HFFc6 (cell line): Measurements from ENCODE around the gene CADM1. TPM values are rescaled to one million over a fixed set of nuclear protein-coding genes. Genes with fewer than 3 reads are reported as not detected.

Experiments used
- DNase-seq: peaks from one replicate; pipeline ENCODE4 v3.0.0-alpha.2; 2018
- H3K27ac Mint-ChIP-seq: 2 replicates; pipeline ENCODE4 v1.8.0; 2020; ENCODE audit warnings: mild to moderate bottlenecking, mixed read lengths
- H3K27me3 Mint-ChIP-seq: 2 replicates; pipeline ENCODE4 v1.8.0; 2021; ENCODE audit warnings: mild to moderate bottlenecking, moderate library complexity, mixed read lengths; ENCODE audit not compliant: insufficient read depth
- H3K36me3 Mint-ChIP-seq: 2 replicates; pipeline ENCODE4 v1.8.0; 2021; ENCODE audit warnings: low read depth, mixed read lengths
- H3K4me1 Mint-ChIP-seq: 2 replicates; pipeline ENCODE4 v1.8.0; 2020; ENCODE audit warnings: low read depth, mixed read lengths
- H3K4me3 Mint-ChIP-seq: 2 replicates; pipeline ENCODE4 v1.8.0; 2020; ENCODE audit warnings: mild to moderate bottlenecking, moderate library complexity, mixed read lengths
- H3K9me3 Mint-ChIP-seq: 2 replicates; pipeline ENCODE4 v1.8.0; 2020; ENCODE audit warnings: mild to moderate bottlenecking, mixed read lengths
- total RNA-seq, 6 experiments: library from RNA; stranded (reverse); fragmentation: NEBNext Ultra II Directional; extraction: Animal tissue kit (Norgen Biotek cat#: 25700); gene quantifications; 2 replicates in 1 of 6; 3 replicates in 5 of 6; pipeline ENCODE4 v1.2.3, GENCODE V29; 2021
- TF ChIP-seq, protein P1 (sequence below): fragments of 200-600 bp; sonication (generic); IDR thresholded peaks from 2 replicates; pipeline ENCODE4 v1.5.0; 2021; ENCODE audit warnings: antibody characterized with exemption, mild to moderate bottlenecking

The CADM1 gene
- total RNA-seq, 6 experiments from 2014 or later = not detected

- Mint-ChIP-seq H3K4me3 (no peak overlapping the region), H3K9me3 (peaks cover 39% of the 10 kb centered on the region), H3K4me1 (no peaks in the 10 kb centered on the region), H3K27ac (no peak overlapping the region), H3K27me3 (no peaks in the 10 kb centered on the region; the same call in 1 of the 2 replicates), H3K36me3 (peaks cover 5% of the 10 kb centered on the region; the same call in 1 of the 2 replicates)
- TF ChIP-seq, protein P1, sequence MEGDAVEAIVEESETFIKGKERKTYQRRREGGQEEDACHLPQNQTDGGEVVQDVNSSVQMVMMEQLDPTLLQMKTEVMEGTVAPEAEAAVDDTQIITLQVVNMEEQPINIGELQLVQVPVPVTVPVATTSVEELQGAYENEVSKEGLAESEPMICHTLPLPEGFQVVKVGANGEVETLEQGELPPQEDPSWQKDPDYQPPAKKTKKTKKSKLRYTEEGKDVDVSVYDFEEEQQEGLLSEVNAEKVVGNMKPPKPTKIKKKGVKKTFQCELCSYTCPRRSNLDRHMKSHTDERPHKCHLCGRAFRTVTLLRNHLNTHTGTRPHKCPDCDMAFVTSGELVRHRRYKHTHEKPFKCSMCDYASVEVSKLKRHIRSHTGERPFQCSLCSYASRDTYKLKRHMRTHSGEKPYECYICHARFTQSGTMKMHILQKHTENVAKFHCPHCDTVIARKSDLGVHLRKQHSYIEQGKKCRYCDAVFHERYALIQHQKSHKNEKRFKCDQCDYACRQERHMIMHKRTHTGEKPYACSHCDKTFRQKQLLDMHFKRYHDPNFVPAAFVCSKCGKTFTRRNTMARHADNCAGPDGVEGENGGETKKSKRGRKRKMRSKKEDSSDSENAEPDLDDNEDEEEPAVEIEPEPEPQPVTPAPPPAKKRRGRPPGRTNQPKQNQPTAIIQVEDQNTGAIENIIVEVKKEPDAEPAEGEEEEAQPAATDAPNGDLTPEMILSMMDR = no peak
- DNase-seq = no peak
Measured at GRCh38 chr11:115297330-115297729, 206.9 kb downstream of the CADM1 start.

DNA sequence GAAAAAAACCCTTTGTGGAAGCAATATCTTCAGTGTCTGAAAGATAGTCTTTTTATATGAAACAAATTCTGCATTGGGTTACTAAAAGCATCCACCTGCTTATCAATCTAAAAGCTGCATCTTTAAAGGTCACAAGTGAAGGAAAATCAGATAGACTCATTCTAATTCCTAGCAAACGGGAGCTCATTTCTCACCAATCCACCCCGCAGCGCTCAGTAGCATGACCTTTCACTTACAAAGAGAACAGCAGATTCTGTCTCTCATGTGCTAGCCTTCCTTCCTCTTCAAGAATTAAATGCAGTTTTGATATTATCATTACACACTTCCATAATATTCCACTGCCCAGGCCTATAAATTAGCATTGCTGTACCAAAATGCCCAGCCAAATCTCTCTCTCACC lies 212.9 kb downstream of the CADM1 start:
- Mint-ChIP-seq H3K4me1 (no peaks in the 10 kb centered on the region), H3K4me3 (no peak overlapping the region)

DNA sequence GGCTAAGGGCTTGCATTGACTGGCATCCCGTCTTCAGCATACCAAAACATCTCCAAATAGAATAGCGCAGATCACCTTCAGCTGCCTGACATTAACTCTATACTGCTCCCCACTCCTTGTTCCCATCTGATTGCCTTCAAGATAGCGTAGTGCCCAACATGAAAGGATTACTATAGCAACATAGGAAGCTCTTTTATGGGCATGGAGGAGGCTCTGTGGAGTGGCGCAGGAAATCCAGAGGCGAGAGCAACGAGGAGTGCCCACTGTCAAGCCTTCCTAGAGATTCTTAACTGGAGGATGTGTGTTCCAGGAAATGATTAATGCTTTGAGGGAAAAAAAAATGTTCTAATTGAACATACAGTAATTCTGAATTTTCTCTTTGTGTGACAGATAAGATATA lies 213.3 kb downstream of the CADM1 start:
- TF ChIP-seq, protein P1 = no peak
- H3K36me3 Mint-ChIP-seq = peaks cover 5% of the 10 kb centered on the region; the same call in 1 of the 2 replicates
- H3K9me3 Mint-ChIP-seq = peaks cover 33% of the 10 kb centered on the region
- no peaks in the 10 kb centered on the region for H3K4me1 Mint-ChIP-seq
- H3K4me3 Mint-ChIP-seq = no peak overlapping the region
- no peaks in the 10 kb centered on the region for H3K27me3 Mint-ChIP-seq
- no peak for DNase-seq
- no peak overlapping the region for H3K27ac Mint-ChIP-seq

More for the DNA sequence above, 212.9 kb downstream of the CADM1 start:
- H3K9me3 Mint-ChIP-seq = peaks cover 33% of the 10 kb centered on the region
- TF ChIP-seq, protein P1 = no peak
- H3K27me3 Mint-ChIP-seq = no peaks in the 10 kb centered on the region; the same call in 1 of the 2 replicates
- no peak for DNase-seq
- peaks cover 5% of the 10 kb centered on the region; the same call in 1 of the 2 replicates for H3K36me3 Mint-ChIP-seq
- H3K27ac Mint-ChIP-seq = no peak overlapping the region

DNA sequence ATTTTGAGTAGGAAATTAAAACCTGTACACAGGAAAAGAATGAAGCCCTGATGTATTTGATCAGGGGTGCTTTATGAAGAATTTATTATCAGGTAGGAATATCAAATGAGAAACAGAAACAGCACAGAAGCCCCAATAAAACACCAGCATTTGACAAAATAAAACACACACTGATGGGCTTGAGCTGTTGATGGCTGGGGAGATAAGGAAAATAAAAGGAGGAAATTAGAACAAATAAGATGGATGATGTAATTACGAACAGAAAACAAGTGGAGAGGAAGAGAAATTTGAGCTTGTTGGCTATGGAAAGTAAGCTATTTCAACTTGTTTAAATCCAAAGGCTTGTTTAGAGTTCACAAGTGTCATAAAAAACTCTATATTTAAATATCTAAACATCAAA lies 213.7 kb downstream of the CADM1 start:
- Mint-ChIP-seq H3K27ac (no peak overlapping the region), H3K9me3 (peaks cover 34% of the 10 kb centered on the region), H3K4me3 (no peak overlapping the region), H3K27me3 (no peaks in the 10 kb centered on the region), H3K4me1 (no peaks in the 10 kb centered on the region), H3K36me3 (peaks cover 5% of the 10 kb centered on the region; the same call in 1 of the 2 replicates)
- DNase-seq = no peak
- TF ChIP-seq, protein P1 = no peak

DNA sequence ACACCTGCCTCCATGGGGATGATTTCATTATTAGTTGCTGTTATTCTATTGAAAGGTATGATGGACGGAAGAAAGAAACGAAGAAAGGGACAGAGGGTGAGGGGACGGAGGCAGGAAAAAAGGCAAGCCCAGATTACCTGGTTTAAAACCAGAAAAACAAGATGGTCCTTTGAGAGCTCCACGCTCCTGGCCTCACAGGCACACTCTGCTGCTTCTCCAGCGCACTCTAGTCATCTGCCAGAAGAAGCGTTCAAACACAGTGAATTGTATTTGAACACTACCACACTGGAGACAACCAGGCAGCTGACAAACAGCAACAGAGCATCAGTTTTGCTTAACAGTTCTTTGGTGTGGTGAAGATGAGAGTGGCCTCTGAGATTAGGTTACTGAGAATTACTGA lies 216.9 kb downstream of the CADM1 start:
- Mint-ChIP-seq H3K4me1 (no peaks in the 10 kb centered on the region), H3K27ac (no peak overlapping the region), H3K27me3 (no peaks in the 10 kb centered on the region), H3K36me3 (no peaks in the 10 kb centered on the region), H3K9me3 (peaks cover 29% of the 10 kb centered on the region), H3K4me3 (no peak overlapping the region)
- DNase-seq = no peak
- TF ChIP-seq, protein P1 = no peak

GRCh38 chr11:115286614-115287013 lies 217.6 kb downstream of the CADM1 start:
- H3K27me3 Mint-ChIP-seq = no peaks in the 10 kb centered on the region
- no peaks in the 10 kb centered on the region for H3K36me3 Mint-ChIP-seq
- no peak overlapping the region for H3K4me3 Mint-ChIP-seq
- TF ChIP-seq, protein P1 = no peak
- H3K9me3 Mint-ChIP-seq = peaks cover 23% of the 10 kb centered on the region
- DNase-seq = no peak
- H3K4me1 Mint-ChIP-seq = no peaks in the 10 kb centered on the region
- H3K27ac Mint-ChIP-seq = no peak overlapping the region
